Heart left ventricle (tissue), 13 donors: ENCODE results near the gene MACROD1.

ENCODE experiments used
- POLR2A ChIP-seq, 2 donors: fragments of 450-650 bp; IDR thresholded peaks; one replicate each; pipeline ENCODE4 v1.6.1; 2017; ENCODE audit warnings: antibody characterized with exemption in 2 of 2, mild to moderate bottlenecking in 2 of 2, moderate library complexity in 2 of 2
- TF ChIP-seq, protein P1 (sequence below), 12 donors: fragments of 200-600 bp; sonication (generic) in 4 of 12; IDR thresholded peaks; one replicate each; pipeline versions ENCODE4 v1.5.0 to v1.8.0; 2018 to 2022; ENCODE audit warnings: antibody characterized with exemption in 12 of 12, mild to moderate bottlenecking in 5 of 12
- donor health status: ischemic (EF 13 %, LVEDD 7.1; RV severe dilation, severe dysfunction).
- donor health status: DM: no; HTN: yes; CAD: no.
- donor health status: DM: no; HTN: no; CAD: no.
- donor health status: ischemic (EF 25% LVEDD 6.9; RV normal size, moderate dysfunction).
- donor health status: ischemic (EF 25% LVEDD 5.7; RV mildly dilated, moderate dysfunction).
- donor health status: ischemic (EF 35%, LVEDD 5.7; RV mildly dilated, moderate dysfunction).
- donor health status: nonischemic (EF 11% LVEDD 7.7; RV severe dilation, severe dysfunction).
- donor health status: DM: yes; HTN: yes; CAD: no.
- donor health status: PGD.
- donor health status: ischemic (EF 29% LVEDD 5.4; RV normal size, mild dysfunction).
- donor health status: nonischemic (EF 23%, LVEDD 6.1; RV moderate dilation, normal function).

DNA sequence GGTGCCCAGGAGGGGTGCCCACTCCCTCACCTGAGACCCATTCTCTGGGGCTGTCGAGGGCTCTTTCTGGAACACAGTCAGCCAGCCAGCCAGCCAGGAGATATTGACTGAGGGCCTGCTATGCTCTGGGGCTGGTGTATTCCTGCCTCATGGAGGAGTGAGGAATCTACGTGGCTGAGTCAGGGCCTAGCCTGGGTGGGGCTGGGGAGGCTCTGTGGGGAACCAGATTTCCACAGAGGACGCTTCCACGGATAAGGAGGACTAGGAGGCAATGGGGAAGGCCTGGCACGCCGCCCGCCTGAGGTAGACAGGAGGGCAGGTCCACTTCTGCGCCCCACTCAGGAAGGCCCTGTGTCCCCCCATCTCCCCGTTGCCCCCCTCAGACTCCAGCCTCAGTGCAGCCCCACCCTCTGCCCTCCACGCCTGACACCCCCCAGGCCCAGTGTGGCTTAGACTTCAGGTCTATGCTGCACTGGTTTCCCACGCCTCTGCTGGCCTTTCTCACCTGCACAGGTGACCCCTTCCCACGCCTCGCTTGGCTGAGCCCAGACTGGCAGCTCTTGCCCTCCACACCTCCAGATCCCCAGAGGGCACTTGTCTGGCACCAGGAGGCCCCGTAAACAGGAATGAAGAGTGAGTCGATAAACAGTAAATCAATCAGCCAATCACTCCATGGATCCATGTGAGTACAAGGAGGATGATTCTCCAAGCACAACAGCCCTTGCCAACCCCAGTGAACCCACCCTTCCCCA, 37.5 kb downstream of the MACROD1 start:
- TF ChIP-seq POLR2A (IDR thresholded peaks at IDR 0.05) = no peak
- TF ChIP-seq, protein P1, sequence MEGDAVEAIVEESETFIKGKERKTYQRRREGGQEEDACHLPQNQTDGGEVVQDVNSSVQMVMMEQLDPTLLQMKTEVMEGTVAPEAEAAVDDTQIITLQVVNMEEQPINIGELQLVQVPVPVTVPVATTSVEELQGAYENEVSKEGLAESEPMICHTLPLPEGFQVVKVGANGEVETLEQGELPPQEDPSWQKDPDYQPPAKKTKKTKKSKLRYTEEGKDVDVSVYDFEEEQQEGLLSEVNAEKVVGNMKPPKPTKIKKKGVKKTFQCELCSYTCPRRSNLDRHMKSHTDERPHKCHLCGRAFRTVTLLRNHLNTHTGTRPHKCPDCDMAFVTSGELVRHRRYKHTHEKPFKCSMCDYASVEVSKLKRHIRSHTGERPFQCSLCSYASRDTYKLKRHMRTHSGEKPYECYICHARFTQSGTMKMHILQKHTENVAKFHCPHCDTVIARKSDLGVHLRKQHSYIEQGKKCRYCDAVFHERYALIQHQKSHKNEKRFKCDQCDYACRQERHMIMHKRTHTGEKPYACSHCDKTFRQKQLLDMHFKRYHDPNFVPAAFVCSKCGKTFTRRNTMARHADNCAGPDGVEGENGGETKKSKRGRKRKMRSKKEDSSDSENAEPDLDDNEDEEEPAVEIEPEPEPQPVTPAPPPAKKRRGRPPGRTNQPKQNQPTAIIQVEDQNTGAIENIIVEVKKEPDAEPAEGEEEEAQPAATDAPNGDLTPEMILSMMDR (IDR thresholded peaks at IDR 0.05) = no peak
